ENCODE results near the gene AHDC1. TPM values are rescaled to one million over a fixed set of nuclear protein-coding genes. Genes with fewer than 3 reads are reported as not detected.

AHDC1 gene
- total and polyA plus RNA-seq, 2 of the 13 experiments (the other 11 are each of a cell fraction or from before 2014, with no cell fraction given): 1.0 to 2.7 TPM

DNA sequence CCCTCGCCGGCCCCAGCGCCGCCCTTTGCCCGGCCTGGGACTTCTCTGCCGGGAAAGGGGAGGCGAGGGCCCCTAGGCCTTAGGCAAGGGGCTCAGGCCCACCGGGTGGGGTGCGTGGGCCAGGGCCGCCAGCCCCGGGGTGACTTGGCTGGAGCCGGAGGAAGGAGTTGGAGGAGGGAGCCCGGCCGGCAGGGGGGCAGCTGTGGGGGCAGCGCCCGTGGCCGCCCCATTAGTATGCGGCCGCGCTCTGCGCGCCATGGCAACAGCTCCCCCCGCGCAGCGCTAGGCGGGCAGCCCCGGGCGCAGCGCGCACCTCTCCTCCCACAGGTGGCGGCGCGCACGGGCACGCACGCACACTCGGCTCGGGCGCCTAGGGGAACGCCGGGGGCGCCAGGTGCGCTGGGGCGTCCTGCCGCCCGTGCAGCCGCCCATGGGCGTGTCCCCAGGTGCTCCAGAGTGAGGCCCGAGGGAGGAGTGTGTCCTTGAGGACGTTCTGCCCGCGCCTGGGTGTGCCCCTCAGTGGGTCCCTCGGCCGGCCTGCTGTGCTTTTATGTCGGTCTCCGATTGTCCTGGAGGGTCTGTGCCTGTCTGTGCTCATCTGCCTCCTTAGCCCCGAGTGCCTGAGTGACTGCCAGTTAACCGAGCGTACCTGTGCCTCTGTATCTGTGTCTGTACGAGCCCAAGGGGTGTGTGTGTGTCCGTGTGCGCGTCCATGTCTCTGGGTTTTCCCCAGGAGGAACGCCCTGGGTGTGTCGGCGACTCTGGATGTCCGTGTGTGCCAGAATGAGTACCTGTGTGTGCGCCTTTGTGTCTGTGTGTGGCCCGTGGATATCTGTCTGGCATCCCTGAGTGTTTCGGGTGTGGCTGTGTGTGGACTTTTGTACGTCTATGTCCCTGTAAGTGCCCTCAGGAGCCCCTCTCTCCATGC, 75.8 kb downstream of the AHDC1 start (continued):
- TF ChIP-seq, protein P1, sequence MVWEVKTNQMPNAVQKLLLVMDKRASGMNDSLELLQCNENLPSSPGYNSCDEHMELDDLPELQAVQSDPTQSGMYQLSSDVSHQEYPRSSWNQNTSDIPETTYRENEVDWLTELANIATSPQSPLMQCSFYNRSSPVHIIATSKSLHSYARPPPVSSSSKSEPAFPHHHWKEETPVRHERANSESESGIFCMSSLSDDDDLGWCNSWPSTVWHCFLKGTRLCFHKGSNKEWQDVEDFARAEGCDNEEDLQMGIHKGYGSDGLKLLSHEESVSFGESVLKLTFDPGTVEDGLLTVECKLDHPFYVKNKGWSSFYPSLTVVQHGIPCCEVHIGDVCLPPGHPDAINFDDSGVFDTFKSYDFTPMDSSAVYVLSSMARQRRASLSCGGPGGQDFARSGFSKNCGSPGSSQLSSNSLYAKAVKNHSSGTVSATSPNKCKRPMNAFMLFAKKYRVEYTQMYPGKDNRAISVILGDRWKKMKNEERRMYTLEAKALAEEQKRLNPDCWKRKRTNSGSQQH (CRISPR knock-in tag; IDR thresholded peaks at IDR 0.05; ENCODE audit: low read depth): no peak
- TF ChIP-seq ZNF343 (CRISPR knock-in tag; IDR thresholded peaks at IDR 0.05): no peak
- TF ChIP-seq ZNF616 (CRISPR knock-in tag; IDR thresholded peaks at IDR 0.05; ENCODE audit: low read depth): 0 out of 2 replicates have a peak, but pooled peaks have one; percentile 23
- no peak for TF ChIP-seq AHR (CRISPR knock-in tag; IDR thresholded peaks at IDR 0.05)
- no peak for TF ChIP-seq SNRNP70 (IDR thresholded peaks at IDR 0.05; ENCODE audit: low read depth, low read length)
- TF ChIP-seq, protein P2, sequence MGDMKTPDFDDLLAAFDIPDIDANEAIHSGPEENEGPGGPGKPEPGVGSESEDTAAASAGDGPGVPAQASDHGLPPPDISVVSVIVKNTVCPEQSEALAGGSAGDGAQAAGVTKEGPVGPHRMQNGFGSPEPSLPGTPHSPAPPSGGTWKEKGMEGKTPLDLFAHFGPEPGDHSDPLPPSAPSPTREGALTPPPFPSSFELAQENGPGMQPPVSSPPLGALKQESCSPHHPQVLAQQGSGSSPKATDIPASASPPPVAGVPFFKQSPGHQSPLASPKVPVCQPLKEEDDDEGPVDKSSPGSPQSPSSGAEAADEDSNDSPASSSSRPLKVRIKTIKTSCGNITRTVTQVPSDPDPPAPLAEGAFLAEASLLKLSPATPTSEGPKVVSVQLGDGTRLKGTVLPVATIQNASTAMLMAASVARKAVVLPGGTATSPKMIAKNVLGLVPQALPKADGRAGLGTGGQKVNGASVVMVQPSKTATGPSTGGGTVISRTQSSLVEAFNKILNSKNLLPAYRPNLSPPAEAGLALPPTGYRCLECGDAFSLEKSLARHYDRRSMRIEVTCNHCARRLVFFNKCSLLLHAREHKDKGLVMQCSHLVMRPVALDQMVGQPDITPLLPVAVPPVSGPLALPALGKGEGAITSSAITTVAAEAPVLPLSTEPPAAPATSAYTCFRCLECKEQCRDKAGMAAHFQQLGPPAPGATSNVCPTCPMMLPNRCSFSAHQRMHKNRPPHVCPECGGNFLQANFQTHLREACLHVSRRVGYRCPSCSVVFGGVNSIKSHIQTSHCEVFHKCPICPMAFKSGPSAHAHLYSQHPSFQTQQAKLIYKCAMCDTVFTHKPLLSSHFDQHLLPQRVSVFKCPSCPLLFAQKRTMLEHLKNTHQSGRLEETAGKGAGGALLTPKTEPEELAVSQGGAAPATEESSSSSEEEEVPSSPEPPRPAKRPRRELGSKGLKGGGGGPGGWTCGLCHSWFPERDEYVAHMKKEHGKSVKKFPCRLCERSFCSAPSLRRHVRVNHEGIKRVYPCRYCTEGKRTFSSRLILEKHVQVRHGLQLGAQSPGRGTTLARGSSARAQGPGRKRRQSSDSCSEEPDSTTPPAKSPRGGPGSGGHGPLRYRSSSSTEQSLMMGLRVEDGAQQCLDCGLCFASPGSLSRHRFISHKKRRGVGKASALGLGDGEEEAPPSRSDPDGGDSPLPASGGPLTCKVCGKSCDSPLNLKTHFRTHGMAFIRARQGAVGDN (CRISPR knock-in tag; IDR thresholded peaks at IDR 0.05): peak; percentile 79
- TF ChIP-seq ZNF10 (CRISPR knock-in tag; IDR thresholded peaks at IDR 0.05; ENCODE audit: borderline replicate concordance, low read depth): no peak
- TF ChIP-seq, protein P3, sequence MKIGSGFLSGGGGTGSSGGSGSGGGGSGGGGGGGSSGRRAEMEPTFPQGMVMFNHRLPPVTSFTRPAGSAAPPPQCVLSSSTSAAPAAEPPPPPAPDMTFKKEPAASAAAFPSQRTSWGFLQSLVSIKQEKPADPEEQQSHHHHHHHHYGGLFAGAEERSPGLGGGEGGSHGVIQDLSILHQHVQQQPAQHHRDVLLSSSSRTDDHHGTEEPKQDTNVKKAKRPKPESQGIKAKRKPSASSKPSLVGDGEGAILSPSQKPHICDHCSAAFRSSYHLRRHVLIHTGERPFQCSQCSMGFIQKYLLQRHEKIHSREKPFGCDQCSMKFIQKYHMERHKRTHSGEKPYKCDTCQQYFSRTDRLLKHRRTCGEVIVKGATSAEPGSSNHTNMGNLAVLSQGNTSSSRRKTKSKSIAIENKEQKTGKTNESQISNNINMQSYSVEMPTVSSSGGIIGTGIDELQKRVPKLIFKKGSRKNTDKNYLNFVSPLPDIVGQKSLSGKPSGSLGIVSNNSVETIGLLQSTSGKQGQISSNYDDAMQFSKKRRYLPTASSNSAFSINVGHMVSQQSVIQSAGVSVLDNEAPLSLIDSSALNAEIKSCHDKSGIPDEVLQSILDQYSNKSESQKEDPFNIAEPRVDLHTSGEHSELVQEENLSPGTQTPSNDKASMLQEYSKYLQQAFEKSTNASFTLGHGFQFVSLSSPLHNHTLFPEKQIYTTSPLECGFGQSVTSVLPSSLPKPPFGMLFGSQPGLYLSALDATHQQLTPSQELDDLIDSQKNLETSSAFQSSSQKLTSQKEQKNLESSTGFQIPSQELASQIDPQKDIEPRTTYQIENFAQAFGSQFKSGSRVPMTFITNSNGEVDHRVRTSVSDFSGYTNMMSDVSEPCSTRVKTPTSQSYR (CRISPR knock-in tag; IDR thresholded peaks at IDR 0.05; ENCODE audit: borderline replicate concordance): no peak
- TF ChIP-seq, protein P4, sequence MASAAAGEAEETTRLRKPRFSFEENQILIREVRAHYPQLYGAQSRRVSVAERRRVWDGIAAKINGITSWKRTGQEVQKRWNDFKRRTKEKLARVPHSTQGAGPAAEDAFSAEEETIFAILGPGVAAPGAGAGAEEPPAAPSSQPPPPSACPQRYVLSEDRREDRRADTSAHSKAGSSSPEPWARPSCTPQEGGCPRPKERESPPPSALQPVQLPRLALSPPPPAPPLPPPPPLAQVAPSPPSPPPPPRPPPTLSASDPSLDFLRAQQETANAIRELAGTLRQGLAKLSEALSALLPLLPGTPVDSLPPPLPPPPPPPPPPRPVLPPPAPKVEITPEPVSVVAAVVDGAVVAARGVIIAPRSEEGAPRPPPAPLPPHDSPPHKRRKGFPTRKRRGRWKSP (CRISPR knock-in tag; IDR thresholded peaks at IDR 0.05): peak; percentile 99
- no peak for TF ChIP-seq ZBTB20 (CRISPR knock-in tag; IDR thresholded peaks at IDR 0.05; ENCODE audit: borderline replicate concordance, low read depth)
- peak; percentile 37; the same call in 1 of the 2 replicates for TF ChIP-seq PHF20 (CRISPR knock-in tag; IDR thresholded peaks at IDR 0.05)
- TF ChIP-seq, protein P5, sequence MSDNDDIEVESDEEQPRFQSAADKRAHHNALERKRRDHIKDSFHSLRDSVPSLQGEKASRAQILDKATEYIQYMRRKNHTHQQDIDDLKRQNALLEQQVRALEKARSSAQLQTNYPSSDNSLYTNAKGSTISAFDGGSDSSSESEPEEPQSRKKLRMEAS (IDR thresholded peaks at IDR 0.05): no peak
- no peak for TF ChIP-seq MBNL3 (CRISPR knock-in tag; conservative IDR thresholded peaks at IDR 0.05)
- TF ChIP-seq, protein P6, sequence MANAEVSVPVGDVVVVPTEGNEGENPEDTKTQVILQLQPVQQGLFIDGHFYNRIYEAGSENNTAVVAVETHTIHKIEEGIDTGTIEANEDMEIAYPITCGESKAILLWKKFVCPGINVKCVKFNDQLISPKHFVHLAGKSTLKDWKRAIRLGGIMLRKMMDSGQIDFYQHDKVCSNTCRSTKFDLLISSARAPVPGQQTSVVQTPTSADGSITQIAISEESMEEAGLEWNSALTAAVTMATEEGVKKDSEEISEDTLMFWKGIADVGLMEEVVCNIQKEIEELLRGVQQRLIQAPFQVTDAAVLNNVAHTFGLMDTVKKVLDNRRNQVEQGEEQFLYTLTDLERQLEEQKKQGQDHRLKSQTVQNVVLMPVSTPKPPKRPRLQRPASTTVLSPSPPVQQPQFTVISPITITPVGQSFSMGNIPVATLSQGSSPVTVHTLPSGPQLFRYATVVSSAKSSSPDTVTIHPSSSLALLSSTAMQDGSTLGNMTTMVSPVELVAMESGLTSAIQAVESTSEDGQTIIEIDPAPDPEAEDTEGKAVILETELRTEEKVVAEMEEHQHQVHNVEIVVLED (CRISPR knock-in tag; IDR thresholded peaks at IDR 0.05; ENCODE audit: borderline replicate concordance): peak; percentile 73
- no peak for TF ChIP-seq ZNF335 (CRISPR knock-in tag; IDR thresholded peaks at IDR 0.05)
- TF ChIP-seq RFX3 (CRISPR knock-in tag; IDR thresholded peaks at IDR 0.05): peak; percentile 53; the same call in 1 of the 2 replicates

Data from HepG2 (cell line).